Measurements from ENCODE around the gene C20orf141.

DNA sequence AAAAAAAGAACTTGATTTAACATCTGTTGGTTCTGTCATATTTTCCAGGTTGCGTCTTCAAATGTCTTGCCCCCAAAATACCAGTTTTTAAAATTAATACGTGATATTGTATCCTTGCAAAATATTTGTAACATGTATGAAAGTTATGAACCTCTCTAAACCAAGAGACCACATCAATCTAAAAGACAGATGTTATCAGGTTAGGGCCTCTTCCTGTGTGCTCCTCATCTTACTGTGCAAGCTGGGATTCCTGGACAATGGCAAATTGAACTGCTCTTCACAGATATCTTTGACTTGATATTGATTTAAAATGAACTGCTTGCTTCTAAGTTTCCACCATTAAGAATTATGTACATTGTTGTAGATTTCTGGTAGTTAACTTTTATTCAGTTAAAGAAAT is 11.0 kb downstream of the C20orf141 start:
- TF ChIP-seq, protein P1, sequence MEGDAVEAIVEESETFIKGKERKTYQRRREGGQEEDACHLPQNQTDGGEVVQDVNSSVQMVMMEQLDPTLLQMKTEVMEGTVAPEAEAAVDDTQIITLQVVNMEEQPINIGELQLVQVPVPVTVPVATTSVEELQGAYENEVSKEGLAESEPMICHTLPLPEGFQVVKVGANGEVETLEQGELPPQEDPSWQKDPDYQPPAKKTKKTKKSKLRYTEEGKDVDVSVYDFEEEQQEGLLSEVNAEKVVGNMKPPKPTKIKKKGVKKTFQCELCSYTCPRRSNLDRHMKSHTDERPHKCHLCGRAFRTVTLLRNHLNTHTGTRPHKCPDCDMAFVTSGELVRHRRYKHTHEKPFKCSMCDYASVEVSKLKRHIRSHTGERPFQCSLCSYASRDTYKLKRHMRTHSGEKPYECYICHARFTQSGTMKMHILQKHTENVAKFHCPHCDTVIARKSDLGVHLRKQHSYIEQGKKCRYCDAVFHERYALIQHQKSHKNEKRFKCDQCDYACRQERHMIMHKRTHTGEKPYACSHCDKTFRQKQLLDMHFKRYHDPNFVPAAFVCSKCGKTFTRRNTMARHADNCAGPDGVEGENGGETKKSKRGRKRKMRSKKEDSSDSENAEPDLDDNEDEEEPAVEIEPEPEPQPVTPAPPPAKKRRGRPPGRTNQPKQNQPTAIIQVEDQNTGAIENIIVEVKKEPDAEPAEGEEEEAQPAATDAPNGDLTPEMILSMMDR (conservative IDR thresholded peaks at IDR 0.05), result no peak
- TF ChIP-seq EZH2 (IDR thresholded peaks at IDR 0.05; ENCODE audit: low read depth), result no peak
